Calu3 (cell line): ENCODE data around the gene FAM118B. TPM values are rescaled to one million over a fixed set of nuclear protein-coding genes. Genes with fewer than 3 reads are reported as not detected.

Source experiments
- BruUV-seq: library from RNA; stranded (reverse); fragments of 400-500 nt; replicated peaks from 2 replicates; lab custom pipeline; 2021; lab: Mats Ljungman, UMichigan
- CTCF ChIA-PET: fragments of 300-600 bp; sonication (Branson Sonifier 250); formaldehyde crosslinking; loops from one replicate; lab custom pipeline; 2022; ENCODE audit warnings: antibody characterized with exemption; lab: Charles Lee
- DNase-seq: peaks from one replicate; pipeline ENCODE4 v3.0.0; 2022
- H3K27ac Mint-ChIP-seq: one replicate; pipeline ENCODE4 v1.8.0; 2022; ENCODE audit warnings: mixed read lengths; ENCODE audit not compliant: unreplicated experiment
- H3K27me3 Mint-ChIP-seq: one replicate; pipeline ENCODE4 v1.8.0; 2022; ENCODE audit warnings: mixed read lengths; ENCODE audit not compliant: unreplicated experiment
- H3K36me3 Mint-ChIP-seq: one replicate; pipeline ENCODE4 v1.8.0; 2022; ENCODE audit warnings: mild to moderate bottlenecking, moderate library complexity, mixed read lengths; ENCODE audit not compliant: insufficient read depth, unreplicated experiment
- H3K4me1 Mint-ChIP-seq: one replicate; pipeline ENCODE4 v1.8.0; 2022; ENCODE audit warnings: mild to moderate bottlenecking, low read depth, mixed read lengths; ENCODE audit not compliant: unreplicated experiment
- H3K4me3 Mint-ChIP-seq: one replicate; pipeline ENCODE4 v1.8.0; 2022; ENCODE audit warnings: mild to moderate bottlenecking, low read depth, moderate library complexity, mixed read lengths; ENCODE audit not compliant: unreplicated experiment
- H3K9me3 Mint-ChIP-seq: one replicate; pipeline ENCODE4 v1.8.0; 2022; ENCODE audit warnings: low read depth, mixed read lengths; ENCODE audit not compliant: unreplicated experiment
- CTCF ChIP-seq: fragments of 200-600 bp; IDR thresholded peaks from one replicate; pipeline ENCODE4 v1.8.0; 2022; ENCODE audit warnings: antibody characterized with exemption; ENCODE audit not compliant: unreplicated experiment
- intact Hi-C: fragments of 100-400 bp; cut with micrococcal nuclease; formaldehyde crosslinking; loops from one replicate; pipeline ENCODE4 v1.10.0; 2022; ENCODE audit not compliant: unreplicated experiment
- total RNA-seq: library from RNA; stranded (reverse); gene quantifications from 2 replicates; pipeline ENCODE4 v1.2.3, GENCODE V29; 2022

Gene FAM118B
- total RNA-seq, 1 experiment from 2014 or later, result 15.7 TPM

GRCh38 chr11:126225295-126225665 is 13.7 kb downstream of the FAM118B start:
- H3K9me3 Mint-ChIP-seq, result no peaks in the 10 kb centered on the region
- peaks cover 3% of the 10 kb centered on the region for H3K4me1 Mint-ChIP-seq
- no TSS peak for BruUV-seq
- H3K4me3 Mint-ChIP-seq, result no peak overlapping the region
- no peak for TF ChIP-seq CTCF
- no peak for DNase-seq
- no peaks in the 10 kb centered on the region for H3K27me3 Mint-ChIP-seq
- intact Hi-C loops, result no loop called here
- CTCF ChIA-PET, result no interaction called here
- no peaks in the 10 kb centered on the region for H3K36me3 Mint-ChIP-seq
- H3K27ac Mint-ChIP-seq, result no peak overlapping the region

DNA sequence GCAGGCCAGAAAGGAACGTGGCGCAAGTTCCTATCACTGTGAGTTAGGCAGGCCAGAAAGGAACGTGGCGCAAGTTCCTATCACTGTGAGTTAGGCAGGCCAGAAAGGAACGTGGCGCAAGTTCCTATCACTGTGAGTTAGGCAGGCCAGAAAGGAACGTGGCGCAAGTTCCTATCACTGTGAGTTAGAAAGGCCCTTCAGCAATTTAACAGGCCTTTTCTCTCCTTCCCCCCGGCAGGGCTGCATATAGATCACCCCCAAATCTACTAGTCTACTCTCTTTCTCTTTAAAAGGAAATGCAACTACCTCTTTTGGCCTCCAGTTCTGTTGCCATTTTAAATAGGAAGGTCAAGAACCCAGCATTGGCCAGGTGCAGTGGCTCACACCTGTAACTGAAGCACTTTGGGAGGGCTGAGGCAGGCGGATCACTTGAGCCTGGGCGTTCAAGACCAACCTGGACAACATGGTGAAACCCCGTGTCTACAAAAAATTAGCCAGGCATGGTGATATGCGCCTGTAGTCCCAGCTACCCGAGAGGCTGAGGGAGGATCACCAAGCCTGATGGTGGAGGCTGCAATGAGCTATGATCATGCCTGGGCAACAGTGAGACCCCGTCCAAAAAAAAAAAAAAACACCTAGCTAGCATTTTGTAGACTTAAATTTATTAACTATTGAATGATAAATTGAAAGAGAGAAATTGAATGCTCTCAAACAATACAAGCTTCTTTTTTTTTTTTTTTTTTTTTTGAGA is 14.9 kb downstream of the FAM118B start:
- no peaks in the 10 kb centered on the region for H3K9me3 Mint-ChIP-seq
- no peak overlapping the region for H3K27ac Mint-ChIP-seq
- intact Hi-C loops, result no loop called here
- H3K4me1 Mint-ChIP-seq, result no peaks in the 10 kb centered on the region
- H3K27me3 Mint-ChIP-seq, result no peaks in the 10 kb centered on the region
- no peak for DNase-seq
- H3K4me3 Mint-ChIP-seq, result no peak overlapping the region
- BruUV-seq, result no TSS peak
- CTCF ChIA-PET, result interaction anchor here (0.7 kb wide), 1 partner anchor 95 kb away, joined by 4 read pairs; no protein-coding TSS in a partner anchor
- no peaks in the 10 kb centered on the region for H3K36me3 Mint-ChIP-seq
- TF ChIP-seq CTCF, result no peak

GRCh38 chr11:126229858-126230540 is 18.4 kb downstream of the FAM118B start:
- CTCF ChIA-PET, result no interaction called here

More at GRCh38 chr11:126229858-126230540, 18.4 kb downstream of the FAM118B start:
- Mint-ChIP-seq H3K27ac (no peak overlapping the region), H3K4me3 (no peak overlapping the region), H3K36me3 (no peaks in the 10 kb centered on the region), H3K4me1 (no peaks in the 10 kb centered on the region), H3K27me3 (no peaks in the 10 kb centered on the region), H3K9me3 (no peaks in the 10 kb centered on the region)
- BruUV-seq, result no TSS peak
- no peak for DNase-seq
- intact Hi-C loops, result no loop called here
- TF ChIP-seq CTCF, result no peak
